Upper lobe of left lung (tissue), 4 donors: ENCODE measurements around the gene ZNF45.

Experiments used
- EP300 ChIP-seq, 4 donors: sonication (generic); formaldehyde crosslinking; IDR thresholded peaks; one replicate each; pipeline ENCODE4 v1.5.1; 2017; ENCODE audit warnings: antibody characterized with exemption in 4 of 4, control low read depth in 2 of 4
- POLR2A ChIP-seq, 4 donors: fragments of 450-650 bp; IDR thresholded peaks; one replicate each; pipeline ENCODE4 v1.5.1; 2016 to 2017; ENCODE audit warnings: antibody characterized with exemption in 4 of 4, mild to moderate bottlenecking in 2 of 4
- TF ChIP-seq, protein P1 (sequence below), 6 experiments: fragments of 450-650 bp in 4 of 6; fragments of 200-600 bp in 2 of 6; sonication (generic) in 2 of 6; IDR thresholded peaks; one replicate each; pipeline ENCODE4 v1.5.1; 2016 to 2019; ENCODE audit warnings: antibody characterized with exemption in 6 of 6

DNA sequence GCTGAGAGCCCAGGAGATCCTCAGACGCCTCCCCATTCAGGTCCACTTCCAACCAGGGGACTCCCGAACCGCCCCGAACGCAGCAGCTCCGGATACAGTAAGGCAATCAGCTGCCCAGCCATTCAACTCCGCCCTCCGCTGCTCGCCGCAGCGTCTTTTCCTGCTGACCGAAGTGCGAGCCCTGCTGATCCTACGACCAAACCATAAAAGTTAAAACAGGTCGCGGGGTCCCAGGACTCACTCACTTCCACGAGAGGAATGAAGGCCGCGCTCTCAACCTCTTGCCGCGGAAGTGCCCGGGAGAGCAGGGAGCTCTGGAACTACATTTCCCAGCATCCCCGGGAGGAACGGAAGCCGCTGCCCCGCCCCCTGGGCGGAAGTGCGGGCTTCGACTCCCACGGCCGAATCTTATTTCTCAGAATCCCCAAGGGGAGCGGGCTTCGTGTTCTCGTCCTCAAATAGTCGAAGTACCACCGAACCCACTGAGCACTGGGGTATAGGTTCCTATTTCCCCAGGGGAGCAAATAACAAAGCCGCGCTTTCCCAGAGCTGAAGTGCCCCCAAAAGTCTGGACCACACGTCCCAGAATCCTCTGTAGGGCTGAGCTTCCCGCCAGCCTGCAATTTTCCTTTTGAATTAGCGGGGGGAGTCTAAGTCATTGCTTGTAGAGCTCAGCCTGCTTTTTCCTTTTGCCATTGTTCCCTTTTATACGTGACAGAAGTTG lies at the start of gene ZNF45:
- TF ChIP-seq, protein P1, sequence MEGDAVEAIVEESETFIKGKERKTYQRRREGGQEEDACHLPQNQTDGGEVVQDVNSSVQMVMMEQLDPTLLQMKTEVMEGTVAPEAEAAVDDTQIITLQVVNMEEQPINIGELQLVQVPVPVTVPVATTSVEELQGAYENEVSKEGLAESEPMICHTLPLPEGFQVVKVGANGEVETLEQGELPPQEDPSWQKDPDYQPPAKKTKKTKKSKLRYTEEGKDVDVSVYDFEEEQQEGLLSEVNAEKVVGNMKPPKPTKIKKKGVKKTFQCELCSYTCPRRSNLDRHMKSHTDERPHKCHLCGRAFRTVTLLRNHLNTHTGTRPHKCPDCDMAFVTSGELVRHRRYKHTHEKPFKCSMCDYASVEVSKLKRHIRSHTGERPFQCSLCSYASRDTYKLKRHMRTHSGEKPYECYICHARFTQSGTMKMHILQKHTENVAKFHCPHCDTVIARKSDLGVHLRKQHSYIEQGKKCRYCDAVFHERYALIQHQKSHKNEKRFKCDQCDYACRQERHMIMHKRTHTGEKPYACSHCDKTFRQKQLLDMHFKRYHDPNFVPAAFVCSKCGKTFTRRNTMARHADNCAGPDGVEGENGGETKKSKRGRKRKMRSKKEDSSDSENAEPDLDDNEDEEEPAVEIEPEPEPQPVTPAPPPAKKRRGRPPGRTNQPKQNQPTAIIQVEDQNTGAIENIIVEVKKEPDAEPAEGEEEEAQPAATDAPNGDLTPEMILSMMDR (IDR thresholded peaks at IDR 0.05) = peak in 1 of 6 experiments; percentile 11
- TF ChIP-seq POLR2A (IDR thresholded peaks at IDR 0.05) (peak in 1 of 4 donors; percentile 62), EP300 (IDR thresholded peaks at IDR 0.05) (no peak)
